MCF 10A (cell line): ENCODE data around the gene SLC43A1. TPM values are rescaled to one million over a fixed set of nuclear protein-coding genes. Genes with fewer than 3 reads are reported as not detected.
A peak's percentile ranks its signal among the peaks of the same experiment; 100 is the strongest.

Experiments used
- BruUV-seq: library from RNA; stranded (reverse); fragments of 400-500 nt; replicated peaks from 2 replicates; lab custom pipeline; 2021; lab: Mats Ljungman, UMichigan
- CTCF ChIA-PET: fragments of 300-600 bp; sonication (Branson Sonifier 250); formaldehyde crosslinking; extraction: SDS; loops from one replicate; lab custom pipeline; 2021; ENCODE audit warnings: antibody characterized with exemption, inconsistent platforms; lab: Yijun Ruan, JAX
- POLR2A ChIA-PET: fragments of 300-600, 350-650 bp; sonication (Branson Sonifier 250); formaldehyde crosslinking; extraction: SDS; loops from one replicate; lab custom pipeline; 2020; ENCODE audit warnings: antibody characterized with exemption, inconsistent platforms; lab: Yijun Ruan, JAX
- DNase-seq: peaks from one replicate; pipeline ENCODE4 v3.0.0-alpha.2; 2018; ENCODE audit not compliant: unreplicated experiment
- H3K27ac Mint-ChIP-seq: one replicate; pipeline ENCODE4 v1.8.0; 2022; ENCODE audit warnings: mild to moderate bottlenecking, low read depth, mixed read lengths; ENCODE audit not compliant: unreplicated experiment
- H3K27me3 Mint-ChIP-seq: one replicate; pipeline ENCODE4 v1.8.0; 2022; ENCODE audit warnings: mixed read lengths; ENCODE audit not compliant: insufficient read depth, unreplicated experiment
- H3K36me3 Mint-ChIP-seq: one replicate; pipeline ENCODE4 v1.8.0; 2022; ENCODE audit warnings: mild to moderate bottlenecking, moderate library complexity, mixed read lengths; ENCODE audit not compliant: insufficient read depth, unreplicated experiment
- H3K4me1 Mint-ChIP-seq: one replicate; pipeline ENCODE4 v1.8.0; 2022; ENCODE audit warnings: mixed read lengths; ENCODE audit not compliant: insufficient read depth, unreplicated experiment
- H3K4me3 Mint-ChIP-seq: one replicate; pipeline ENCODE4 v1.8.0; 2022; ENCODE audit warnings: mild to moderate bottlenecking, moderate library complexity, mixed read lengths; ENCODE audit not compliant: unreplicated experiment
- H3K9me3 Mint-ChIP-seq: one replicate; pipeline ENCODE4 v1.8.0; 2022; ENCODE audit warnings: mixed read lengths; ENCODE audit not compliant: unreplicated experiment
- intact Hi-C: fragments of 100-400 bp; cut with micrococcal nuclease; formaldehyde crosslinking; loops from 2 replicates; pipeline ENCODE4 v1.14.1; 2022
- total RNA-seq: library from RNA; stranded (reverse); gene quantifications from 2 replicates; pipeline ENCODE4 v1.2.3, GENCODE V29; 2022
- TF ChIP-seq, protein P1 (sequence below): fragments of 200-600 bp; IDR thresholded peaks from one replicate; pipeline ENCODE4 v1.8.0; 2022; ENCODE audit warnings: antibody characterized with exemption, mild to moderate bottlenecking; ENCODE audit not compliant: unreplicated experiment

The SLC43A1 gene
- total RNA-seq, 1 experiment from 2014 or later = 3.2 TPM

- ChIA-PET POLR2A (interaction anchor here (0.6 to 1.4 kb wide), 3 partner anchors 16 to 47 kb away, joined by 3 to 4 read pairs (median 4); partner anchors contain the start of gene RTN4RL2), CTCF (interaction anchor here (0.7 to 5.2 kb wide), 8 partner anchors 15 to 579 kb away, joined by 3 to 45 read pairs (median 4); partner anchors contain the start of gene RTN4RL2)
- H3K4me1 Mint-ChIP-seq = no peaks in the 10 kb centered on the region
- intact Hi-C loops = no loop called here
- H3K9me3 Mint-ChIP-seq = no peaks in the 10 kb centered on the region
- H3K27ac Mint-ChIP-seq = peak overlapping the region; percentile 63
- no TSS peak for BruUV-seq
- DNase-seq = no peak
- H3K36me3 Mint-ChIP-seq = no peaks in the 10 kb centered on the region
- TF ChIP-seq, protein P1, sequence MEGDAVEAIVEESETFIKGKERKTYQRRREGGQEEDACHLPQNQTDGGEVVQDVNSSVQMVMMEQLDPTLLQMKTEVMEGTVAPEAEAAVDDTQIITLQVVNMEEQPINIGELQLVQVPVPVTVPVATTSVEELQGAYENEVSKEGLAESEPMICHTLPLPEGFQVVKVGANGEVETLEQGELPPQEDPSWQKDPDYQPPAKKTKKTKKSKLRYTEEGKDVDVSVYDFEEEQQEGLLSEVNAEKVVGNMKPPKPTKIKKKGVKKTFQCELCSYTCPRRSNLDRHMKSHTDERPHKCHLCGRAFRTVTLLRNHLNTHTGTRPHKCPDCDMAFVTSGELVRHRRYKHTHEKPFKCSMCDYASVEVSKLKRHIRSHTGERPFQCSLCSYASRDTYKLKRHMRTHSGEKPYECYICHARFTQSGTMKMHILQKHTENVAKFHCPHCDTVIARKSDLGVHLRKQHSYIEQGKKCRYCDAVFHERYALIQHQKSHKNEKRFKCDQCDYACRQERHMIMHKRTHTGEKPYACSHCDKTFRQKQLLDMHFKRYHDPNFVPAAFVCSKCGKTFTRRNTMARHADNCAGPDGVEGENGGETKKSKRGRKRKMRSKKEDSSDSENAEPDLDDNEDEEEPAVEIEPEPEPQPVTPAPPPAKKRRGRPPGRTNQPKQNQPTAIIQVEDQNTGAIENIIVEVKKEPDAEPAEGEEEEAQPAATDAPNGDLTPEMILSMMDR = no peak
- peaks cover 22% of the 10 kb centered on the region for H3K27me3 Mint-ChIP-seq
- H3K4me3 Mint-ChIP-seq = no peak overlapping the region
Observed at GRCh38 chr11:57477507-57478189, 37.9 kb downstream of the SLC43A1 start.

- DNase-seq = no peak
- POLR2A ChIA-PET = interaction anchor here (0.7 kb wide), 1 partner anchor 26 kb away, joined by 3 read pairs; no protein-coding TSS in a partner anchor
Observed at GRCh38 chr11:57476757-57477506, 38.6 kb downstream of the SLC43A1 start.

GRCh38 chr11:57476047-57476756 is 39.3 kb downstream of the SLC43A1 start:
- Mint-ChIP-seq H3K36me3 (no peaks in the 10 kb centered on the region), H3K27ac (no peak overlapping the region), H3K9me3 (no peaks in the 10 kb centered on the region), H3K4me1 (no peaks in the 10 kb centered on the region), H3K27me3 (peaks cover 8% of the 10 kb centered on the region), H3K4me3 (peak overlapping the region; percentile 58)
- no peak for DNase-seq
- BruUV-seq = no TSS peak
- TF ChIP-seq, protein P1 = no peak
- intact Hi-C loops = no loop called here
- ChIA-PET CTCF (interaction anchor here (1.1 to 2.7 kb wide), 2 partner anchors 19 to 50 kb away, joined by 3 to 10 read pairs; no protein-coding TSS in a partner anchor), POLR2A (interaction anchor here (0.7 kb wide), 1 partner anchor 25 kb away, joined by 3 read pairs; no protein-coding TSS in a partner anchor)

More at GRCh38 chr11:57476757-57477506, 38.6 kb downstream of the SLC43A1 start:
- CTCF ChIA-PET = interaction anchor here (0.7 to 5.2 kb wide), 7 partner anchors 15 to 580 kb away, joined by 3 to 45 read pairs (median 3); no protein-coding TSS in a partner anchor
- intact Hi-C loops = no loop called here
- no TSS peak for BruUV-seq
- Mint-ChIP-seq H3K4me3 (peak overlapping the region; percentile 8), H3K9me3 (no peaks in the 10 kb centered on the region), H3K4me1 (no peaks in the 10 kb centered on the region), H3K27me3 (peaks cover 15% of the 10 kb centered on the region), H3K27ac (peak overlapping the region; percentile 63), H3K36me3 (no peaks in the 10 kb centered on the region)
- TF ChIP-seq, protein P1 = peak; percentile 23
